ENCODE data around the gene COX17. TPM values are rescaled to one million over a fixed set of nuclear protein-coding genes. Genes with fewer than 3 reads are reported as not detected.

Gene COX17
- total RNA-seq, 1 donor from 2014 or later = 27.5 TPM

GRCh38 chr3:119647843-119648575 lies 29.2 kb downstream of the COX17 start:
- no peak overlapping the region for H3K4me3 Mint-ChIP-seq
- peaks cover 6% of the 10 kb centered on the region for H3K36me3 Mint-ChIP-seq (ENCODE audit: low read depth)
- no peaks in the 10 kb centered on the region for H3K27me3 Mint-ChIP-seq (ENCODE audit: low read depth)
- no peak for DNase-seq (ENCODE audit: low read depth, low spot score)
- no peaks in the 10 kb centered on the region for H3K9me3 Mint-ChIP-seq
- H3K27ac Mint-ChIP-seq (ENCODE audit: unreplicated experiment) = no peak overlapping the region
- TF ChIP-seq CTCF (conservative IDR thresholded peaks at IDR 0.05) = no peak
- no peaks in the 10 kb centered on the region for H3K4me1 Mint-ChIP-seq

- H3K4me1 Mint-ChIP-seq = no peaks in the 10 kb centered on the region
- peaks cover 6% of the 10 kb centered on the region for H3K36me3 Mint-ChIP-seq (ENCODE audit: low read depth)
- no peak overlapping the region for H3K4me3 Mint-ChIP-seq
- no peaks in the 10 kb centered on the region for H3K9me3 Mint-ChIP-seq
- TF ChIP-seq CTCF (conservative IDR thresholded peaks at IDR 0.05) = no peak
- no peak for DNase-seq (ENCODE audit: low read depth, low spot score)
- H3K27ac Mint-ChIP-seq (ENCODE audit: unreplicated experiment) = no peak overlapping the region
- H3K27me3 Mint-ChIP-seq (ENCODE audit: low read depth) = no peaks in the 10 kb centered on the region
Observed at GRCh38 chr3:119647171-119647570, 30.0 kb downstream of the COX17 start.

GRCh38 chr3:119645813-119646212 lies 31.4 kb downstream of the COX17 start:
- H3K27me3 Mint-ChIP-seq (ENCODE audit: low read depth) = no peaks in the 10 kb centered on the region
- no peak overlapping the region for H3K4me3 Mint-ChIP-seq
- no peak for DNase-seq (ENCODE audit: low read depth, low spot score)
- no peaks in the 10 kb centered on the region for H3K9me3 Mint-ChIP-seq
- no peak overlapping the region for H3K27ac Mint-ChIP-seq (ENCODE audit: unreplicated experiment)
- peaks cover 9% of the 10 kb centered on the region for H3K36me3 Mint-ChIP-seq (ENCODE audit: low read depth)
- no peak for TF ChIP-seq CTCF (conservative IDR thresholded peaks at IDR 0.05)
- no peaks in the 10 kb centered on the region for H3K4me1 Mint-ChIP-seq

GRCh38 chr3:119644481-119644880 lies 32.7 kb downstream of the COX17 start:
- DNase-seq (ENCODE audit: low read depth, low spot score) = no peak
- Mint-ChIP-seq H3K4me1 (no peaks in the 10 kb centered on the region), H3K27ac (ENCODE audit: unreplicated experiment) (no peak overlapping the region), H3K36me3 (ENCODE audit: low read depth) (peaks cover 9% of the 10 kb centered on the region), H3K9me3 (no peaks in the 10 kb centered on the region), H3K27me3 (ENCODE audit: low read depth) (no peaks in the 10 kb centered on the region), H3K4me3 (no peak overlapping the region)
- no peak for TF ChIP-seq CTCF (conservative IDR thresholded peaks at IDR 0.05)

- Mint-ChIP-seq H3K4me1 (no peaks in the 10 kb centered on the region), H3K9me3 (no peaks in the 10 kb centered on the region), H3K4me3 (no peak overlapping the region), H3K27me3 (ENCODE audit: low read depth) (no peaks in the 10 kb centered on the region), H3K36me3 (ENCODE audit: low read depth) (peaks cover 9% of the 10 kb centered on the region), H3K27ac (ENCODE audit: unreplicated experiment) (no peak overlapping the region)
- no peak for DNase-seq (ENCODE audit: low read depth, low spot score)
- no peak for TF ChIP-seq CTCF (conservative IDR thresholded peaks at IDR 0.05)
Observed at GRCh38 chr3:119643528-119643927, 33.7 kb downstream of the COX17 start.
